ENCODE data around the gene ZNF234.

- TF ChIP-seq POLR2AphosphoS5 (IDR thresholded peaks at IDR 0.05; ENCODE audit: low read depth, low read length): no peak
- TF ChIP-seq TCF12 (IDR thresholded peaks at IDR 0.05; ENCODE audit: low read depth, low read length): no peak
Observed at GRCh38 chr19:44142059-44142433, 692 bp downstream of the ZNF234 start.
